SU-DHL-6 (cell line): ENCODE results near the gene STK33.

Source experiments
- CTCF ChIP-seq: fragments of 200-600 bp; sonication (generic); IDR thresholded peaks from one replicate; pipeline ENCODE4 v1.5.1; 2017; ENCODE audit warnings: antibody characterized with exemption, mild to moderate bottlenecking, low read length, moderate library complexity; ENCODE audit not compliant: insufficient read depth, poor library complexity, severe bottlenecking
- EZH2phosphoT487 ChIP-seq: fragments of 200-600 bp; sonication (generic), shearing (Covaris generic); conservative IDR thresholded peaks from 2 replicates; pipeline ENCODE4 v1.6.1; 2018; ENCODE audit warnings: mild to moderate bottlenecking, antibody characterized with exemption, low read length, moderate library complexity, mixed read lengths

- TF ChIP-seq CTCF: no peak
- TF ChIP-seq EZH2phosphoT487: no peak
Observed at GRCh38 chr11:8360086-8360828, 233.8 kb downstream of the STK33 start.
